ENCODE data around the gene C10orf95. TPM values are rescaled to one million over a fixed set of nuclear protein-coding genes. Genes with fewer than 3 reads are reported as not detected.

Gene C10orf95
- total RNA-seq, 1 donor from 2014 or later: 3.1 TPM

- peak; percentile 88 for DNase-seq
- intact Hi-C loops (cut with DNase I): no loop called here
Observed at GRCh38 chr10:102421757-102422512, 29.4 kb downstream of the C10orf95 start.

GRCh38 chr10:102421507-102421756 lies 29.9 kb downstream of the C10orf95 start:
- Histone ChIP-seq H3K27ac (peak overlapping the region; percentile 88), H3K9me3 (no peaks in the 10 kb centered on the region), H3K4me3 (peak overlapping the region; percentile 81), H3K4me1 (peaks cover 32% of the 10 kb centered on the region), H3K36me3 (peaks cover 21% of the 10 kb centered on the region), H3K27me3 (peaks cover 19% of the 10 kb centered on the region)
- TF ChIP-seq CTCF (IDR thresholded peaks at IDR 0.05): no peak
- no peak for DNase-seq
- intact Hi-C loops (cut with DNase I): no loop called here
- no peak for ATAC-seq

More at GRCh38 chr10:102421757-102422512, 29.4 kb downstream of the C10orf95 start:
- H3K36me3 ChIP-seq: peaks cover 21% of the 10 kb centered on the region
- H3K9me3 ChIP-seq: no peaks in the 10 kb centered on the region
- peaks cover 32% of the 10 kb centered on the region for H3K4me1 ChIP-seq
- TF ChIP-seq CTCF (IDR thresholded peaks at IDR 0.05): no peak
- peak; percentile 51 for ATAC-seq
- peak overlapping the region; percentile 81 for H3K4me3 ChIP-seq
- H3K27ac ChIP-seq: peak overlapping the region; percentile 88
- H3K27me3 ChIP-seq: peaks cover 16% of the 10 kb centered on the region

GRCh38 chr10:102420714-102421506 lies 30.4 kb downstream of the C10orf95 start, which contains the start of gene FBXL15:
Gene FBXL15 (plus strand): TSS chr10:102420836. CDS start chr10:102421130, 294 bp downstream.
- H3K27ac ChIP-seq: peak within 1 kb of the TSS; percentile 88
- peak within 1 kb of the TSS; percentile 81 for H3K4me3 ChIP-seq
- peaks cover 21% of the 10 kb centered on the region for H3K36me3 ChIP-seq
- ATAC-seq: peak; percentile 83
- peaks cover 32% of the 10 kb centered on the region for H3K4me1 ChIP-seq
- TF ChIP-seq CTCF (IDR thresholded peaks at IDR 0.05): no peak
- peaks cover 23% of the 10 kb centered on the region for H3K27me3 ChIP-seq
- intact Hi-C loops (cut with DNase I): no loop called here
- no peaks in the 10 kb centered on the region for H3K9me3 ChIP-seq
- DNase-seq: peak; percentile 97

GRCh38 chr10:102420181-102420713 lies 31.1 kb downstream of the C10orf95 start:
- H3K9me3 ChIP-seq: no peaks in the 10 kb centered on the region
- no peak for ATAC-seq
- H3K27ac ChIP-seq: peak overlapping the region; percentile 88
- peaks cover 21% of the 10 kb centered on the region for H3K36me3 ChIP-seq
- no peak for DNase-seq
- TF ChIP-seq CTCF (IDR thresholded peaks at IDR 0.05): no peak
- intact Hi-C loops (cut with DNase I): no loop called here
- peaks cover 23% of the 10 kb centered on the region for H3K27me3 ChIP-seq
- peak overlapping the region; percentile 81 for H3K4me3 ChIP-seq
- H3K4me1 ChIP-seq: peaks cover 32% of the 10 kb centered on the region

GRCh38 chr10:102419269-102420180 lies 31.8 kb downstream of the C10orf95 start:
- no peak for TF ChIP-seq CTCF (IDR thresholded peaks at IDR 0.05)
- Histone ChIP-seq H3K36me3 (peaks cover 16% of the 10 kb centered on the region), H3K27ac (no peak overlapping the region), H3K27me3 (peaks cover 30% of the 10 kb centered on the region), H3K9me3 (no peaks in the 10 kb centered on the region), H3K4me1 (peaks cover 32% of the 10 kb centered on the region), H3K4me3 (peak overlapping the region; percentile 81)
- ATAC-seq (no peak), DNase-seq (no peak)
- intact Hi-C loops (cut with DNase I): no loop called here
